Measurements from ENCODE around the gene CTCFL.

- TF ChIP-seq TAF1 (IDR thresholded peaks at IDR 0.05; ENCODE audit: borderline replicate concordance, low read depth, low read length), result no peak
- no peak for TF ChIP-seq POLR2A (IDR thresholded peaks at IDR 0.05; ENCODE audit: low read depth, low read length)
Observed at GRCh38 chr20:57571782-57572416, 47.0 kb upstream of the CTCFL start.
